ENCODE results near the gene SAP30BP. TPM values are rescaled to one million over a fixed set of nuclear protein-coding genes. Genes with fewer than 3 reads are reported as not detected.

Gene SAP30BP
- total and polyA plus RNA-seq, 2 of the 8 experiments (the other 6 are each of a cell fraction or from before 2014, with no cell fraction given): 63.3 to 79.9 TPM

DNA sequence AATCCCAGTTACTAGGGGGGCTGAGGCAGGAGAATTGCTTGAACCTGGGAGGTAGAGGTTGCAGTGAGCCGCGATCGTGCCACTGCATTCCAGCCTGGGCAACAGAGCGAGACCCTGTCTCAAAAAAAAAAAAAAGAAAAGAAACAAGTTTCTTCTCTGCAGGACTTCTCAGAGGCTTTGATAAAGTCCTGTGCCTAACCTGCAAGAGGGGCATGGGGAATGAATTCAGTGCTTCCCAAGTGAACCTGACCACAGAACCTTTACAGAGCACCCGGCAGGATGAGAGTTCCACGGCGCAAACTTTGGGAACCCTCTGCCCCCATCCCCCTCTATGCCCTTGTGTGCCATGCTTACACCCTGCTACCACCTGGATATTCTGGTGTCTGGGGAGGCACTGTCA is 72.0 kb downstream of the SAP30BP start (continued):
- TF ChIP-seq, protein P1, sequence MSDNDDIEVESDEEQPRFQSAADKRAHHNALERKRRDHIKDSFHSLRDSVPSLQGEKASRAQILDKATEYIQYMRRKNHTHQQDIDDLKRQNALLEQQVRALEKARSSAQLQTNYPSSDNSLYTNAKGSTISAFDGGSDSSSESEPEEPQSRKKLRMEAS (IDR thresholded peaks at IDR 0.05): no peak
- TF ChIP-seq TAF7 (optimal IDR thresholded peaks at IDR 0.05; ENCODE audit: borderline replicate concordance, low read depth, low read length) (no peak), PHF8 (conservative IDR thresholded peaks at IDR 0.05; ENCODE audit: low read depth, low read length) (no peak)
- TF ChIP-seq, protein P2, sequence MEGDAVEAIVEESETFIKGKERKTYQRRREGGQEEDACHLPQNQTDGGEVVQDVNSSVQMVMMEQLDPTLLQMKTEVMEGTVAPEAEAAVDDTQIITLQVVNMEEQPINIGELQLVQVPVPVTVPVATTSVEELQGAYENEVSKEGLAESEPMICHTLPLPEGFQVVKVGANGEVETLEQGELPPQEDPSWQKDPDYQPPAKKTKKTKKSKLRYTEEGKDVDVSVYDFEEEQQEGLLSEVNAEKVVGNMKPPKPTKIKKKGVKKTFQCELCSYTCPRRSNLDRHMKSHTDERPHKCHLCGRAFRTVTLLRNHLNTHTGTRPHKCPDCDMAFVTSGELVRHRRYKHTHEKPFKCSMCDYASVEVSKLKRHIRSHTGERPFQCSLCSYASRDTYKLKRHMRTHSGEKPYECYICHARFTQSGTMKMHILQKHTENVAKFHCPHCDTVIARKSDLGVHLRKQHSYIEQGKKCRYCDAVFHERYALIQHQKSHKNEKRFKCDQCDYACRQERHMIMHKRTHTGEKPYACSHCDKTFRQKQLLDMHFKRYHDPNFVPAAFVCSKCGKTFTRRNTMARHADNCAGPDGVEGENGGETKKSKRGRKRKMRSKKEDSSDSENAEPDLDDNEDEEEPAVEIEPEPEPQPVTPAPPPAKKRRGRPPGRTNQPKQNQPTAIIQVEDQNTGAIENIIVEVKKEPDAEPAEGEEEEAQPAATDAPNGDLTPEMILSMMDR (IDR thresholded peaks at IDR 0.05; ENCODE audit: control extremely low read depth in 1 of 3, insufficient read depth in 1 of 3, low read depth in 1 of 3, low read length in 3 of 3): no peak

Measured in H1 (cell line).